Measurements from ENCODE around the gene PCDHB4.
"Not testable (repeated sequence)": the region's sequence is repeated elsewhere in the genome, so short reads cannot be mapped to it uniquely, and the experiment has no call there.

Gene PCDHB4

DNA sequence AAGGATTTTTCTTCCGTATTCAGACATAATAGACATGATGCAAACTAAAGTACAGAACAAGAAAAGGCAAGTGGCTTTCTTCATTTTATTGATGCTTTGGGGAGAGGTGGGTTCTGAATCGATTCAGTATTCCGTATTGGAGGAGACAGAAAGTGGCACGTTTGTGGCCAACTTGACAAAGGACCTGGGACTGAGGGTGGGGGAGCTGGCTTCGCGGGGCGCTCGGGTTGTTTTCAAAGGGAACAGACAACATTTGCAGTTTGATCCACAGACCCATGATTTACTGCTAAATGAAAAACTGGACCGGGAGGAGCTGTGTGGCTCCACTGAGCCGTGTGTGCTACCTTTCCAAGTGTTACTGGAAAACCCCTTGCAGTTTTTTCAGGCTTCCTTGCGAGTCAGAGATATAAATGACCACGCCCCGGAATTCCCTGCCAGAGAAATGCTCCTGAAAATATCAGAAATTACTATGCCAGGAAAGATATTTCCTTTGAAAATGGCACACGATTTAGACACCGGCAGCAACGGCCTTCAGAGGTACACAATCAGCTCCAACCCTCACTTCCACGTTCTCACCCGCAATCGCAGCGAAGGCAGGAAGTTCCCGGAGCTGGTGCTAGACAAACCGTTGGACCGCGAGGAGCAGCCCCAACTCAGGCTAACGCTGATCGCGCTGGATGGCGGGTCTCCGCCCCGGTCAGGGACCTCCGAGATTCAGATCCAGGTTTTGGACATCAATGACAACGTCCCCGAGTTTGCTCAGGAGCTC is 28.8 kb downstream of the PCDHB4 start:
- Histone ChIP-seq H3K4me3 (ENCODE audit: low read depth, low read length) (no peak overlapping the region), H3K4me1 (no peaks in the 10 kb centered on the region), H3K27ac (no peak overlapping the region), H3K27me3 (ENCODE audit: control insufficient read depth, insufficient read depth, low read length) (peaks cover 14% of the 10 kb centered on the region), H3K9ac (no peak overlapping the region), H3K4me2 (ENCODE audit: low read length) (no peak overlapping the region), H3K9me3 (ENCODE audit: control insufficient read depth, low read length) (no peaks in the 10 kb centered on the region), H2AFZ (no peak overlapping the region), H3K36me3 (ENCODE audit: control insufficient read depth, insufficient read depth, low read length) (peaks cover 3% of the 10 kb centered on the region), H3K79me2 (no peaks in the 10 kb centered on the region)
- TF ChIP-seq, protein P1, sequence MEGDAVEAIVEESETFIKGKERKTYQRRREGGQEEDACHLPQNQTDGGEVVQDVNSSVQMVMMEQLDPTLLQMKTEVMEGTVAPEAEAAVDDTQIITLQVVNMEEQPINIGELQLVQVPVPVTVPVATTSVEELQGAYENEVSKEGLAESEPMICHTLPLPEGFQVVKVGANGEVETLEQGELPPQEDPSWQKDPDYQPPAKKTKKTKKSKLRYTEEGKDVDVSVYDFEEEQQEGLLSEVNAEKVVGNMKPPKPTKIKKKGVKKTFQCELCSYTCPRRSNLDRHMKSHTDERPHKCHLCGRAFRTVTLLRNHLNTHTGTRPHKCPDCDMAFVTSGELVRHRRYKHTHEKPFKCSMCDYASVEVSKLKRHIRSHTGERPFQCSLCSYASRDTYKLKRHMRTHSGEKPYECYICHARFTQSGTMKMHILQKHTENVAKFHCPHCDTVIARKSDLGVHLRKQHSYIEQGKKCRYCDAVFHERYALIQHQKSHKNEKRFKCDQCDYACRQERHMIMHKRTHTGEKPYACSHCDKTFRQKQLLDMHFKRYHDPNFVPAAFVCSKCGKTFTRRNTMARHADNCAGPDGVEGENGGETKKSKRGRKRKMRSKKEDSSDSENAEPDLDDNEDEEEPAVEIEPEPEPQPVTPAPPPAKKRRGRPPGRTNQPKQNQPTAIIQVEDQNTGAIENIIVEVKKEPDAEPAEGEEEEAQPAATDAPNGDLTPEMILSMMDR (IDR thresholded peaks at IDR 0.05) = no peak

- Histone ChIP-seq H3K36me3 (ENCODE audit: control insufficient read depth, insufficient read depth, low read length) (peaks cover 3% of the 10 kb centered on the region), H3K27me3 (ENCODE audit: control insufficient read depth, insufficient read depth, low read length) (peaks cover 14% of the 10 kb centered on the region), H2AFZ (no peak overlapping the region), H3K79me2 (no peaks in the 10 kb centered on the region), H3K4me3 (ENCODE audit: low read depth, low read length) (no peak overlapping the region), H3K4me1 (no peaks in the 10 kb centered on the region), H3K27ac (no peak overlapping the region), H3K9me3 (ENCODE audit: control insufficient read depth, low read length) (no peaks in the 10 kb centered on the region), H3K4me2 (ENCODE audit: low read length) (no peak overlapping the region), H3K9ac (no peak overlapping the region)
- TF ChIP-seq, protein P1 (IDR thresholded peaks at IDR 0.05) = no peak
Measured at GRCh38 chr5:141150993-141151325, 29.3 kb downstream of the PCDHB4 start.

GRCh38 chr5:141151632-141152031 is 30.0 kb downstream of the PCDHB4 start:
- H3K9me3 ChIP-seq (ENCODE audit: control insufficient read depth, low read length); H3K4me3 ChIP-seq (ENCODE audit: low read depth, low read length); H3K36me3 ChIP-seq (ENCODE audit: control insufficient read depth, insufficient read depth, low read length); H3K4me1 ChIP-seq; H3K27ac ChIP-seq; H3K79me2 ChIP-seq; H3K9ac ChIP-seq; H3K4me2 ChIP-seq (ENCODE audit: low read length); H2AFZ ChIP-seq: not testable (repeated sequence)
- peaks cover 14% of the 10 kb centered on the region for H3K27me3 ChIP-seq (ENCODE audit: control insufficient read depth, insufficient read depth, low read length)

DNA sequence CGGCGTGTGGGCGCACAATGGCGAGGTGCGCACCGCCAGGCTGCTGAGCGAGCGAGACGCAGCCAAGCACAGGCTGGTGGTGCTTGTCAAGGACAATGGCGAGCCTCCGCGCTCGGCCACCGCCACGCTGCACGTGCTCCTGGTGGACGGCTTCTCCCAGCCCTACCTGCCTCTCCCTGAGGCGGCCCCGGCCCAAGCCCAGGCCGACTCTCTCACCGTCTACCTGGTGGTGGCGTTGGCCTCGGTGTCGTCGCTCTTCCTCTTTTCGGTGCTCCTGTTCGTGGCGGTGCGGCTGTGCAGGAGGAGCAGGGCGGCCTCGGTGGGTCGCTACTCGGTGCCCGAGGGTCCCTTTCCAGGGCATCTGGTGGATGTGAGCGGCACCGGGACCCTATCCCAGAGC is 30.5 kb downstream of the PCDHB4 start:
- H3K9me3 ChIP-seq (ENCODE audit: control insufficient read depth, low read length); H3K36me3 ChIP-seq (ENCODE audit: control insufficient read depth, insufficient read depth, low read length); H3K4me1 ChIP-seq; H3K27ac ChIP-seq; H3K4me2 ChIP-seq (ENCODE audit: low read length); H3K4me3 ChIP-seq (ENCODE audit: low read depth, low read length); H2AFZ ChIP-seq; H3K79me2 ChIP-seq; H3K9ac ChIP-seq: not testable (repeated sequence)
- peaks cover 14% of the 10 kb centered on the region for H3K27me3 ChIP-seq (ENCODE audit: control insufficient read depth, insufficient read depth, low read length)

DNA sequence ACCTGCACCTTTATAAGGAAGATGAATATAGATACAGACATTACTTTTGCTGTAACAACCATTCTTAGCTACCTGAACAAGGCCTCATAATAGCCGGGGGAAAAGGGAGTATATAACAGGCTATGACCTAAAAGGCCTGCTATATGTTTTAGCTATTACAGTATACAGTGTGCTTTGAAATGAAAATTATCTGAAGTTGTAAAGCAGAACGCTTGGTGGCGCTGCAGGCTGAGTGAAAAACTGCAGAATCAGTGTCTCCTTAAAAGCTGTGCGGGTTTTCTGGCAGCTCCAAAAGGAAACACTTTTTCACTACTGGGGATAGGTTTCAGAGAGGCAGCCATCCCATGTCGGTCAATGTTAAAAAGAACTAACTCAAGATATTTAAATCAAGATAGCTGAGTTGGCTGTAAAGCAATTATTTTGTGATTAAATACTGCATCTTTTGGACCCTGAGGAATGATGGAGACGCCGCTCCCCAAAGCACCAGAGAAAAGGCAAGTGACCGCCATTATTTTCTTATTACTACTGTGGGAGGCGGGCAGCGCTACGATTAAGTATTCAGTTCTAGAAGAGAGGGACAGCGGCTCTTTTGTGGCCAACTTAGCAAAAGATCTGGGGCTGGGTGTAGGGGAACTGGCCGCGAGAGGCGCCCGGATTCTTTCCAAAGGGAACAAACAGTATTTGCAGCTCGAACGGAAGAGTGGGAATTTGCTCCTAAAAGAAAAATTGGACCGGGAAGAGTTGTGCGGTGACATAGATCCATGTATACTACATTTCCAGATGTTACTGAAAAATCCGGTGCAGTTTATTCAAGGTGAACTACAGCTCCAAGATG is 34.1 kb downstream of the PCDHB4 start:
- H3K9me3 ChIP-seq (ENCODE audit: control insufficient read depth, low read length) = no peaks in the 10 kb centered on the region
- TF ChIP-seq, protein P1 (IDR thresholded peaks at IDR 0.05) = no peak

GRCh38 chr5:141157356-141157755 is 35.7 kb downstream of the PCDHB4 start:
- not testable (repeated sequence) for H3K4me2 ChIP-seq (ENCODE audit: low read length); H3K4me3 ChIP-seq (ENCODE audit: low read depth, low read length); H3K36me3 ChIP-seq (ENCODE audit: control insufficient read depth, insufficient read depth, low read length); H3K4me1 ChIP-seq; H3K27me3 ChIP-seq (ENCODE audit: control insufficient read depth, insufficient read depth, low read length); H3K9ac ChIP-seq; H3K79me2 ChIP-seq; H3K27ac ChIP-seq; H3K9me3 ChIP-seq (ENCODE audit: control insufficient read depth, low read length); H2AFZ ChIP-seq

More for the DNA sequence above, 34.1 kb downstream of the PCDHB4 start:
- Histone ChIP-seq H3K4me1 (no peaks in the 10 kb centered on the region), H3K9ac (no peak overlapping the region), H3K36me3 (ENCODE audit: control insufficient read depth, insufficient read depth, low read length) (no peaks in the 10 kb centered on the region), H3K27me3 (ENCODE audit: control insufficient read depth, insufficient read depth, low read length) (peaks cover 5% of the 10 kb centered on the region), H3K4me3 (ENCODE audit: low read depth, low read length) (no peak overlapping the region), H3K79me2 (no peaks in the 10 kb centered on the region), H2AFZ (no peak overlapping the region), H3K27ac (no peak overlapping the region), H3K4me2 (ENCODE audit: low read length) (no peak overlapping the region)

GRCh38 chr5:141157901-141158300 is 36.3 kb downstream of the PCDHB4 start:
- H3K27me3 ChIP-seq (ENCODE audit: control insufficient read depth, insufficient read depth, low read length); H2AFZ ChIP-seq; H3K4me1 ChIP-seq; H3K9me3 ChIP-seq (ENCODE audit: control insufficient read depth, low read length); H3K27ac ChIP-seq; H3K4me2 ChIP-seq (ENCODE audit: low read length); H3K9ac ChIP-seq; H3K4me3 ChIP-seq (ENCODE audit: low read depth, low read length); H3K36me3 ChIP-seq (ENCODE audit: control insufficient read depth, insufficient read depth, low read length); H3K79me2 ChIP-seq: not testable (repeated sequence)
